Memory B cell (primary cell): ENCODE data around the gene C19orf67.

Experiments used
- ATAC-seq: fragments of 150-1000 bp; cut with Tn5 transposase; 2 replicates; pipeline ENCODE4 v1.10.0; 2021; ENCODE audit warnings: low read depth, mild to moderate bottlenecking, moderate library complexity
- DNase-seq, 2 donors: peaks; one replicate each; pipeline ENCODE4 v3.0.0; 2022; ENCODE audit warnings: low spot score in 2 of 2
- H3K27ac Mint-ChIP-seq: one replicate; pipeline ENCODE4 v1.8.0; 2022; ENCODE audit warnings: mild to moderate bottlenecking, moderate library complexity, mixed read lengths
- H3K27me3 Mint-ChIP-seq: one replicate; pipeline ENCODE4 v1.8.0; 2022; ENCODE audit warnings: mixed read lengths
- H3K36me3 Mint-ChIP-seq: one replicate; pipeline ENCODE4 v1.8.0; 2022; ENCODE audit warnings: mild to moderate bottlenecking, mixed read lengths
- H3K4me1 Mint-ChIP-seq: one replicate; pipeline ENCODE4 v1.8.0; 2022; ENCODE audit warnings: mixed read lengths
- H3K4me3 Mint-ChIP-seq: one replicate; pipeline ENCODE4 v1.8.0; 2022; ENCODE audit warnings: mild to moderate bottlenecking, moderate library complexity, mixed read lengths
- H3K9me3 Mint-ChIP-seq: one replicate; pipeline ENCODE4 v1.8.0; 2022; ENCODE audit warnings: mixed read lengths

Gene C19orf67

GRCh38 chr19:14085309-14085995 lies at the start of gene C19orf67:
Gene C19orf67, minus strand, starts transcription at chr19:14085783. Its CDS starts 156 bp downstream, at chr19:14085627.
- peaks cover 2% of the 10 kb centered on the region for H3K36me3 Mint-ChIP-seq
- no peaks in the 10 kb centered on the region for H3K9me3 Mint-ChIP-seq
- no peak within 1 kb of the TSS for H3K27ac Mint-ChIP-seq
- no peak within 1 kb of the TSS for H3K4me3 Mint-ChIP-seq
- H3K27me3 Mint-ChIP-seq = no peaks in the 10 kb centered on the region
- DNase-seq (no peak), ATAC-seq (no peak)
- peaks cover 7% of the 10 kb centered on the region for H3K4me1 Mint-ChIP-seq

GRCh38 chr19:14135355-14135754 lies 49.8 kb upstream of the C19orf67 start:
- Mint-ChIP-seq H3K4me3 (peak overlapping the region; percentile 85), H3K4me1 (peaks cover 15% of the 10 kb centered on the region), H3K27me3 (no peaks in the 10 kb centered on the region), H3K36me3 (peaks cover 6% of the 10 kb centered on the region), H3K9me3 (no peaks in the 10 kb centered on the region), H3K27ac (peak overlapping the region; percentile 65)
- ATAC-seq (no peak), DNase-seq (no peak)

- Mint-ChIP-seq H3K9me3 (no peaks in the 10 kb centered on the region), H3K36me3 (no peaks in the 10 kb centered on the region), H3K4me3 (no peak overlapping the region), H3K27me3 (no peaks in the 10 kb centered on the region), H3K27ac (no peak overlapping the region), H3K4me1 (no peaks in the 10 kb centered on the region)
- no peak for ATAC-seq
- no peak for DNase-seq
These were observed 42.4 kb upstream of the C19orf67 start for GRCh38 chr19:14127929-14128509.

GRCh38 chr19:14127176-14127575 lies 41.6 kb upstream of the C19orf67 start:
- no peaks in the 10 kb centered on the region for H3K9me3 Mint-ChIP-seq
- ATAC-seq = no peak
- no peak for DNase-seq
- no peaks in the 10 kb centered on the region for H3K36me3 Mint-ChIP-seq
- H3K27me3 Mint-ChIP-seq = no peaks in the 10 kb centered on the region
- H3K4me1 Mint-ChIP-seq = no peaks in the 10 kb centered on the region
- H3K27ac Mint-ChIP-seq = no peak overlapping the region
- no peak overlapping the region for H3K4me3 Mint-ChIP-seq

GRCh38 chr19:14122924-14123323 lies 37.3 kb upstream of the C19orf67 start:
- no peak for DNase-seq
- H3K36me3 Mint-ChIP-seq = no peaks in the 10 kb centered on the region
- H3K9me3 Mint-ChIP-seq = no peaks in the 10 kb centered on the region
- no peak overlapping the region for H3K27ac Mint-ChIP-seq
- H3K4me1 Mint-ChIP-seq = peaks cover 6% of the 10 kb centered on the region
- no peak for ATAC-seq
- H3K4me3 Mint-ChIP-seq = no peak overlapping the region
- H3K27me3 Mint-ChIP-seq = no peaks in the 10 kb centered on the region

- DNase-seq (no peak), ATAC-seq (no peak)
- H3K4me3 Mint-ChIP-seq = no peak overlapping the region
- H3K27me3 Mint-ChIP-seq = no peaks in the 10 kb centered on the region
- no peaks in the 10 kb centered on the region for H3K9me3 Mint-ChIP-seq
- H3K36me3 Mint-ChIP-seq = no peaks in the 10 kb centered on the region
- H3K27ac Mint-ChIP-seq = no peak overlapping the region
- H3K4me1 Mint-ChIP-seq = peaks cover 19% of the 10 kb centered on the region
These were observed 34.9 kb upstream of the C19orf67 start for GRCh38 chr19:14120497-14120780.

GRCh38 chr19:14119644-14120496 lies 34.3 kb upstream of the C19orf67 start:
- Mint-ChIP-seq H3K27me3 (no peaks in the 10 kb centered on the region), H3K36me3 (no peaks in the 10 kb centered on the region), H3K4me1 (peaks cover 21% of the 10 kb centered on the region), H3K9me3 (no peaks in the 10 kb centered on the region), H3K4me3 (no peak overlapping the region), H3K27ac (peak overlapping the region; percentile 65)
- no peak for ATAC-seq
- no peak for DNase-seq

GRCh38 chr19:14119146-14119545 lies 33.6 kb upstream of the C19orf67 start:
- no peaks in the 10 kb centered on the region for H3K36me3 Mint-ChIP-seq
- peak overlapping the region; percentile 90 for H3K27ac Mint-ChIP-seq
- no peaks in the 10 kb centered on the region for H3K27me3 Mint-ChIP-seq
- peak overlapping the region; percentile 95 for H3K4me3 Mint-ChIP-seq
- no peaks in the 10 kb centered on the region for H3K9me3 Mint-ChIP-seq
- DNase-seq (no peak), ATAC-seq (no peak)
- peaks cover 25% of the 10 kb centered on the region for H3K4me1 Mint-ChIP-seq

- Mint-ChIP-seq H3K9me3 (no peaks in the 10 kb centered on the region), H3K4me1 (peaks cover 27% of the 10 kb centered on the region), H3K36me3 (no peaks in the 10 kb centered on the region), H3K27ac (peak overlapping the region; percentile 90), H3K4me3 (peak overlapping the region; percentile 95), H3K27me3 (no peaks in the 10 kb centered on the region)
- no peak for ATAC-seq
- DNase-seq = peak; percentile 30 to 37
These were observed 32.8 kb upstream of the C19orf67 start for GRCh38 chr19:14118165-14119051.

- Mint-ChIP-seq H3K4me1 (peaks cover 27% of the 10 kb centered on the region), H3K4me3 (peak within 1 kb of the TSS; percentile 95), H3K36me3 (no peaks in the 10 kb centered on the region), H3K27ac (peak within 1 kb of the TSS; percentile 90), H3K9me3 (no peaks in the 10 kb centered on the region), H3K27me3 (no peaks in the 10 kb centered on the region)
- DNase-seq (peak; percentile 92 to 96), ATAC-seq (peak; percentile 92)
These were observed 32.1 kb upstream of the C19orf67 start, which contains the start of gene PRKACA for GRCh38 chr19:14117668-14118164. Gene PRKACA, minus strand, starts transcription at chr19:14117762. Its CDS starts 215 bp downstream, at chr19:14117547.

GRCh38 chr19:14116918-14117578 lies 31.5 kb upstream of the C19orf67 start:
- no peaks in the 10 kb centered on the region for H3K27me3 Mint-ChIP-seq
- peak overlapping the region; percentile 95 for H3K4me3 Mint-ChIP-seq
- DNase-seq (peak in 1 of 2 donors; percentile 41), ATAC-seq (no peak)
- no peaks in the 10 kb centered on the region for H3K9me3 Mint-ChIP-seq
- H3K4me1 Mint-ChIP-seq = peaks cover 27% of the 10 kb centered on the region
- peak overlapping the region; percentile 80 for H3K27ac Mint-ChIP-seq
- no peaks in the 10 kb centered on the region for H3K36me3 Mint-ChIP-seq

- H3K36me3 Mint-ChIP-seq = no peaks in the 10 kb centered on the region
- DNase-seq = no peak
- no peaks in the 10 kb centered on the region for H3K9me3 Mint-ChIP-seq
- H3K4me3 Mint-ChIP-seq = peak overlapping the region; percentile 95
- peaks cover 27% of the 10 kb centered on the region for H3K4me1 Mint-ChIP-seq
- no peaks in the 10 kb centered on the region for H3K27me3 Mint-ChIP-seq
- peak overlapping the region; percentile 80 for H3K27ac Mint-ChIP-seq
- ATAC-seq = no peak
These were observed 30.9 kb upstream of the C19orf67 start for GRCh38 chr19:14116525-14116917.

- Mint-ChIP-seq H3K27me3 (no peaks in the 10 kb centered on the region), H3K36me3 (no peaks in the 10 kb centered on the region), H3K4me3 (peak overlapping the region; percentile 95), H3K27ac (no peak overlapping the region), H3K9me3 (no peaks in the 10 kb centered on the region), H3K4me1 (peaks cover 27% of the 10 kb centered on the region)
- ATAC-seq (no peak), DNase-seq (no peak)
These were observed 30.2 kb upstream of the C19orf67 start for GRCh38 chr19:14115756-14116155.
